Mammary epithelial cell (primary cell): ENCODE results near the gene MTARC1.

Experiments used
- CTCF ChIP-seq, 2 donors: IDR thresholded peaks in 1 of 2; conservative IDR thresholded peaks in 1 of 2; 2 replicates each; pipeline ENCODE4 v1.5.1; 2011 to 2012; ENCODE audit warnings: inconsistent platforms in 2 of 2, low read length in 2 of 2, mild to moderate bottlenecking in 2 of 2, control low read depth in 1 of 2, low read depth in 1 of 2; ENCODE audit not compliant: insufficient read depth in 1 of 2; ENCODE audit errors: extremely low read depth in 1 of 2
- EZH2 ChIP-seq: IDR thresholded peaks from 2 replicates; pipeline ENCODE4 v1.6.1; 2012; ENCODE audit warnings: low read length, inconsistent platforms, borderline replicate concordance

- TF ChIP-seq EZH2, result no peak
- TF ChIP-seq CTCF (conservative IDR thresholded peaks at IDR 0.05 in 1 of 2, IDR thresholded peaks at IDR 0.05 in 1 of 2; ENCODE audit: extremely low read depth in 1 of 2, insufficient read depth in 1 of 2, low read depth in 1 of 2, low read length in 2 of 2), result no peak
Observed at GRCh38 chr1:220819467-220820026, 32.8 kb downstream of the MTARC1 start.
